ENCODE results near the gene ALKBH5. TPM values are rescaled to one million over a fixed set of nuclear protein-coding genes. Genes with fewer than 3 reads are reported as not detected.

The ALKBH5 gene
- total RNA-seq, 1 experiment from 2014 or later = 124 TPM

DNA sequence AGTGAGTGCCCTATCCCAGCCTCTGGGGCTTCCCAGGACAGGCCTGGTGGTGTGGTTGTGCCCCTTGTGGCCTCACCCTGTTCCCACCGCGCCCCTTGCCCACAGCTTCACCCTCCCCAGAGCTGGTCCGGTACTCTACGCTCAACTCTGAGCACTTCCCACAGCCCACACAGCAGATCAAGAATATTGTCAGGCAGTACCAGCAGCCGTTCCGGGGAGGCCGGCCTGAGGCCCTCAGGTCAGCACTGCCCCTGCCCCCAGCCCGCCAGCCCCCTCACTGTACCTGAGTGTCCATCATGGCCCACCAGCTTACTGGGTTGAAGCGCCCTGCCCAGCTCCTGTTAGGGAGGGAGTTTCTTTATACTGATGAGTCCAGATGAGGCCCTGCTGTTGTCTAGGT, 32.3 kb upstream of the ALKBH5 start:
- Histone ChIP-seq H3K27me3 (ENCODE audit: low read length) (no peaks in the 10 kb centered on the region), H3K36me3 (ENCODE audit: insufficient read depth, low read length) (no peaks in the 10 kb centered on the region), H3K4me2 (ENCODE audit: low read depth, low read length, poor library complexity, severe bottlenecking) (no peak overlapping the region), H3K79me2 (ENCODE audit: low read length) (no peaks in the 10 kb centered on the region), H4K20me1 (ENCODE audit: insufficient read depth, low read depth, low read length) (peaks cover 4% of the 10 kb centered on the region; the same call in 1 of the 2 replicates), H2AFZ (ENCODE audit: low read length) (no peak overlapping the region), H3K9ac (ENCODE audit: low read length) (no peak overlapping the region), H3K9me3 (ENCODE audit: low read length) (no peaks in the 10 kb centered on the region), H3K27ac (ENCODE audit: low read length) (no peak overlapping the region), H3K9me2 (replicated peaks; ENCODE audit: insufficient read depth, low read length) (no peaks in the 10 kb centered on the region), H3K4me3 (ENCODE audit: low read length) (no peak overlapping the region), H3K4me1 (ENCODE audit: low read length) (peaks cover 3% of the 10 kb centered on the region)
- no peak for DNase-seq

DNA sequence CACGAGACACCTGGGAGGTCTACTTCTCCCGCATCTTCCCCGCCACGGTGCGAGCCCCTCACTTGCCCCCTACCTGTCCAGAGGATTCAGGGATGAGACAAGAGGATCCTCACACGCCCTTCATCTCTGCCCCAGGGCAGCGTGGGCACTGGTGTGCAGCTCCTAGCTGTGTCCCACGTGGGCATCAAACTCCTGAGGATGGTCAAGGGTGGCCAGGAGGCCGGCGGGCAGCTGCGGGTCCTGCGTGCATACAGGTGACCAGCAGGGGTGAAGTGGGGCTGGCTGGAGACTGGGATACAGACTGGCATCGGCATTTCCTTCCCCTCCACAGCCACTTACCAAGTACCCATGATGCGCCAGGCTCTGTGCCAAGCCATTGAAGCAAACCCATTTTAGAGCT, 28.4 kb upstream of the ALKBH5 start:
- peaks cover 8% of the 10 kb centered on the region for H3K4me1 ChIP-seq (ENCODE audit: low read length)
- no peak overlapping the region for H3K9ac ChIP-seq (ENCODE audit: low read length)
- no peaks in the 10 kb centered on the region for H3K9me2 ChIP-seq (replicated peaks; ENCODE audit: insufficient read depth, low read length)
- H3K9me3 ChIP-seq (ENCODE audit: low read length) = no peaks in the 10 kb centered on the region
- peaks cover 4% of the 10 kb centered on the region; the same call in 1 of the 2 replicates for H4K20me1 ChIP-seq (ENCODE audit: insufficient read depth, low read depth, low read length)
- H3K36me3 ChIP-seq (ENCODE audit: insufficient read depth, low read length) = no peaks in the 10 kb centered on the region
- no peaks in the 10 kb centered on the region for H3K27me3 ChIP-seq (ENCODE audit: low read length)
- no peak overlapping the region for H3K4me2 ChIP-seq (ENCODE audit: low read depth, low read length, poor library complexity, severe bottlenecking)
- DNase-seq = no peak
- no peak overlapping the region for H3K4me3 ChIP-seq (ENCODE audit: low read length)
- no peaks in the 10 kb centered on the region for H3K79me2 ChIP-seq (ENCODE audit: low read length)
- H3K27ac ChIP-seq (ENCODE audit: low read length) = no peak overlapping the region
- H2AFZ ChIP-seq (ENCODE audit: low read length) = no peak overlapping the region

DNA sequence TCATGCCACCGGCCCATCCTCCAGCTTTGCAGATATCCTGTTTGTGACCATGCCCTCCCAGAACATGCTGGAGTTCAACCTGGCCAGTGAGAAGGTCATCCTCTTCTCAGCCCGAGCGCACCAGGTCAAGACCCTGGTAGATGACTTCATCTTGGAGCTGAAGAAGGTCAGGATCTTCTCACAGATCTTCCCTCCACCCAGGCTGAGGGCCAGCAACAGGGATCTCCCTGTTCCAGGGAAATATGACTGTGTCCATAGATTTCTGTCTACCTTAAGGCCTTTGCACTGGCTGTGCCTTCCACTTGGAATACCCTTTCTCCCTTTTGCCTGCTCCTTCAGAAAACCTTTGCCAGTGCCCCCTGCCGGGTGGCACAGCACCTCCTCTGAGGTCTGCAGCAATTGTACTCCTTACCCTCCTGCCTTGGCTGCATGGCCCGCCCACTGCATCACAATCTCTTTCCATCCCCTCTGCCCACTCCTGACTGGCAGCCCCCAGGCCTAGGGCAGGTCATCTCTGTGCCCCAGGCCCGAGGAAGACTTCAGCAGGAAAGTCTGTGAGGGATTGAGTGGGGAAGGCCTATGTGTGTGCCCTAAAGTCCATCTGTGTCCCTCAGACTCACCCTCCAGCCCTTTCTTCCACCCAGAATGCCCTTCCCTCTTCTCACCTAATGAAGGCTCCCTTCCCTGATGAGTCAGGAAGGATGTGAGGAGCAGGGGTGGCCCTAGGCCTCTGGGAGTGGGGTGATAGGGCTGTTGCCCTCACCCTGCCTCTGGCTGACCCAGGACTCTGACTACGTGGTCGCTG, 27.3 kb upstream of the ALKBH5 start:
- Histone ChIP-seq H3K79me2 (ENCODE audit: low read length) (no peaks in the 10 kb centered on the region), H3K27ac (ENCODE audit: low read length) (no peak overlapping the region), H3K4me2 (ENCODE audit: low read depth, low read length, poor library complexity, severe bottlenecking) (no peak overlapping the region), H3K36me3 (ENCODE audit: insufficient read depth, low read length) (no peaks in the 10 kb centered on the region), H3K9ac (ENCODE audit: low read length) (no peak overlapping the region), H3K9me3 (ENCODE audit: low read length) (no peaks in the 10 kb centered on the region), H4K20me1 (ENCODE audit: insufficient read depth, low read depth, low read length) (peaks cover 4% of the 10 kb centered on the region; the same call in 1 of the 2 replicates), H3K9me2 (replicated peaks; ENCODE audit: insufficient read depth, low read length) (no peaks in the 10 kb centered on the region), H2AFZ (ENCODE audit: low read length) (no peak overlapping the region), H3K4me1 (ENCODE audit: low read length) (peaks cover 8% of the 10 kb centered on the region), H3K27me3 (ENCODE audit: low read length) (no peaks in the 10 kb centered on the region), H3K4me3 (ENCODE audit: low read length) (no peak overlapping the region)
- DNase-seq = peak; percentile 60

DNA sequence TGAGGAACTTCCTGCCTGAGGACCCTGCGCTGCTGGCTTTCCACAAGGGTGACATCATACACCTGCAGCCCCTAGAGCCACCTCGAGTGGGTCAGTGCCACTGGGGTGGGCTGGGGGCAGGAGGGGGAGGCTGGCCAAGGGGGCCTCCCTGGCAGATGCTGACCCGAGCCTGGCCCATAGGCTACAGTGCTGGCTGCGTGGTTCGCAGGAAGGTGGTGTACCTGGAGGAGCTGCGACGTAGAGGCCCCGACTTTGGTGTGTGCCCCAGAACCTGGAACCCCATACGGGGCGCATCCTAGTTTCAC, 26.7 kb upstream of the ALKBH5 start:
- Histone ChIP-seq H3K4me3 (ENCODE audit: low read length) (no peak overlapping the region), H3K9me3 (ENCODE audit: low read length) (no peaks in the 10 kb centered on the region), H2AFZ (ENCODE audit: low read length) (no peak overlapping the region), H3K9me2 (replicated peaks; ENCODE audit: insufficient read depth, low read length) (no peaks in the 10 kb centered on the region), H3K27ac (ENCODE audit: low read length) (no peak overlapping the region), H3K4me1 (ENCODE audit: low read length) (peaks cover 8% of the 10 kb centered on the region), H3K79me2 (ENCODE audit: low read length) (no peaks in the 10 kb centered on the region), H3K9ac (ENCODE audit: low read length) (no peak overlapping the region), H3K4me2 (ENCODE audit: low read depth, low read length, poor library complexity, severe bottlenecking) (no peak overlapping the region), H4K20me1 (ENCODE audit: insufficient read depth, low read depth, low read length) (peaks cover 4% of the 10 kb centered on the region; the same call in 1 of the 2 replicates), H3K36me3 (ENCODE audit: insufficient read depth, low read length) (no peaks in the 10 kb centered on the region), H3K27me3 (ENCODE audit: low read length) (no peaks in the 10 kb centered on the region)
- no peak for DNase-seq

DNA sequence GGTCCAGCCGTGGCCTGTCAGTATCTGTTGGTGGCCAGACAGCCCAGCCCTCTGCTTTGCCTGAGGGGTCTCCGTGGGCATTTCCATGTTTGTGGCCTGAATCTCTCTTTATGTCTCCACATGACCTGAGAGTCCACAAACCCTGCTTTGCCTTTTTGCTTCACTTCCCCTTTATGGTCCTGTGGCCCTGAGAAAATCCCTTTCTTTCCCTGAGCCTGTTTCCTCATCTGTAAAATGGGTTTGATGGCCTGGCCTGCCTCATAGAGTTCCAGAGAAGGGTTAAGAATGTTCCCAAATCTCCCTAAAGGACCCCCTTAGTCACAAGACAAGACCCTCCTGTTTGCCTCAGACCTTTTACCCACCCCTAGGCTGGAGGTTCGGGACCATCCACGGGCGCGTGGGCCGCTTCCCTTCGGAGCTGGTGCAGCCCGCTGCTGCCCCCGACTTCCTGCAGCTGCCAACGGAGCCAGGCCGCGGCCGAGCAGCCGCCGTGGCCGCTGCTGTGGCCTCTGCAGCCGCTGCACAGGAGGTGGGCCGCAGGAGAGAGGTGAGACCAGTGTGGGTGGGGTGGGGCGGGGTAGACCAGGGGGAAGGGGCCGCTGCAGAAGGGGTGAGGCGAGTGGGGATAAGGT, 26.2 kb upstream of the ALKBH5 start:
- Histone ChIP-seq H4K20me1 (ENCODE audit: insufficient read depth, low read depth, low read length) (peaks cover 4% of the 10 kb centered on the region; the same call in 1 of the 2 replicates), H3K79me2 (ENCODE audit: low read length) (no peaks in the 10 kb centered on the region), H3K27ac (ENCODE audit: low read length) (no peak overlapping the region), H2AFZ (ENCODE audit: low read length) (no peak overlapping the region), H3K27me3 (ENCODE audit: low read length) (no peaks in the 10 kb centered on the region), H3K9me3 (ENCODE audit: low read length) (no peaks in the 10 kb centered on the region), H3K9me2 (replicated peaks; ENCODE audit: insufficient read depth, low read length) (no peaks in the 10 kb centered on the region), H3K4me2 (ENCODE audit: low read depth, low read length, poor library complexity, severe bottlenecking) (peak overlapping the region; percentile 95), H3K9ac (ENCODE audit: low read length) (no peak overlapping the region), H3K4me1 (ENCODE audit: low read length) (peaks cover 8% of the 10 kb centered on the region), H3K36me3 (ENCODE audit: insufficient read depth, low read length) (no peaks in the 10 kb centered on the region), H3K4me3 (ENCODE audit: low read length) (no peak overlapping the region)
- DNase-seq = no peak

DNA sequence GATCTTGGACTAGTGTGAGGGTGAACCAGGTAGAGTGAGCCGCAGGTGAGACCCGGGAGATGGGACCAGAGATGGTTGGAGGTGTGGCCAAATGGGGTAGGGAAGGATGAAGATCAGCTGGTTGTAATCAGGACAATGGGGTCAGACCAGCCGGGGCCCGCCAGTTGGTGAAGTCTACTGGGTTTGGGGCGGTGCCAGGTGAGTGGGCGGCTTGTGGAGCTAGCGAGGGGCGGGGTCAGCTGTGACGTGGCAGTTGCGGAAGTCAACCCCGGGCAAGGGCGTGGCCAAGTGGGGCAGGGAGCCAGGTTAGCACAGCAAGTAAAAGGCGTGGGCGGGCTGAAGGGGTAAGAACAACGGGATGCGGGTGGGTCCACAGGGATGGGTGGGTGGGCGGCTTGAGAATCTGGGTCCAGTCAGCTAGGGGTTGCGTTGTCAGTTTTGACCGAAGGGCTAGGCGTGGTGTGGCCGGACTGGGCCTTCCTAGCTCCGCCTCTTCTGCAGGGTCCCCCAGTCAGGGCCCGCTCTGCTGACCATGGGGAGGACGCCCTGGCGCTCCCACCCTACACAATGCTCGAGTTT, 25.5 kb upstream of the ALKBH5 start:
- DNase-seq = peak; percentile 97
- H3K4me1 ChIP-seq (ENCODE audit: low read length) = peaks cover 8% of the 10 kb centered on the region
- H3K9ac ChIP-seq (ENCODE audit: low read length) = peak overlapping the region; percentile 72
- no peaks in the 10 kb centered on the region for H3K27me3 ChIP-seq (ENCODE audit: low read length)
- peaks cover 4% of the 10 kb centered on the region; the same call in 1 of the 2 replicates for H4K20me1 ChIP-seq (ENCODE audit: insufficient read depth, low read depth, low read length)
- peak overlapping the region; percentile 95 for H3K4me2 ChIP-seq (ENCODE audit: low read depth, low read length, poor library complexity, severe bottlenecking)
- no peaks in the 10 kb centered on the region for H3K36me3 ChIP-seq (ENCODE audit: insufficient read depth, low read length)
- H3K9me3 ChIP-seq (ENCODE audit: low read length) = no peaks in the 10 kb centered on the region
- H3K9me2 ChIP-seq (replicated peaks; ENCODE audit: insufficient read depth, low read length) = no peaks in the 10 kb centered on the region
- H3K27ac ChIP-seq (ENCODE audit: low read length) = no peak overlapping the region
- peak overlapping the region; percentile 76; the same call in 1 of the 2 replicates for H2AFZ ChIP-seq (ENCODE audit: low read length)
- H3K4me3 ChIP-seq (ENCODE audit: low read length) = peak overlapping the region; percentile 86
- no peaks in the 10 kb centered on the region for H3K79me2 ChIP-seq (ENCODE audit: low read length)

DNA sequence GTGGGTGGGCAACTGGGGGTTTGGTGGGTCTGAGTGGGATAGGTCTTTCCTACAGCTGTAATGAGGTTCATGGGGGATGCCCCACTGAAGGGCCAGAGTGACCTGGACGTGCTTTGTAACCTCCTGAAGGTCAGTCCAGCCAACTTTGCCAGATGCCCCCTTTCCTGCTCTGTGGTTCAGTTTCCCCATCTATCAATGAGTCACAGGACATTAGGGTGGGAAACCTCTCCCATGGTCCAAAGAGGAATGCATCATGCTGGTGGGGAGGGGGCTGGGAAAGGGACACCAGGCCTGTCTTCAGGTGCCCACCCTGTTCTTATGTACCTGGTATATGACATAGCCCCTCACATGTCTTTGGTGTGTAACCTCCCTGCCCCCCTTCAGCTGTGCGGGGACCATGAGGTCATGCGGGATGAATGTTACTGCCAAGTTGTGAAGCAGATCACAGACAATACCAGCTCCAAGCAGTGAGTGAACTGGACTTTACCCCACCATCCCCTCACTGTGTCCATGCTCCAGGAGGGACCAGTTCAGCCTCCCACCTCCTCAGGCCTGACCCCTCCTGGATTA, 24.0 kb upstream of the ALKBH5 start:
- Histone ChIP-seq H3K9me2 (replicated peaks; ENCODE audit: insufficient read depth, low read length) (no peaks in the 10 kb centered on the region), H3K4me3 (ENCODE audit: low read length) (no peak overlapping the region), H3K4me2 (ENCODE audit: low read depth, low read length, poor library complexity, severe bottlenecking) (no peak overlapping the region), H3K4me1 (ENCODE audit: low read length) (peaks cover 6% of the 10 kb centered on the region), H3K9ac (ENCODE audit: low read length) (no peak overlapping the region), H2AFZ (ENCODE audit: low read length) (no peak overlapping the region), H3K36me3 (ENCODE audit: insufficient read depth, low read length) (no peaks in the 10 kb centered on the region), H3K79me2 (ENCODE audit: low read length) (no peaks in the 10 kb centered on the region), H3K9me3 (ENCODE audit: low read length) (no peaks in the 10 kb centered on the region), H4K20me1 (ENCODE audit: insufficient read depth, low read depth, low read length) (no peaks in the 10 kb centered on the region), H3K27me3 (ENCODE audit: low read length) (no peaks in the 10 kb centered on the region), H3K27ac (ENCODE audit: low read length) (no peak overlapping the region)
- no peak for DNase-seq

Data from Karpas-422 (cell line).